GM10266 (cell line): ENCODE measurements around the gene ZNF141.

ENCODE experiments used
- DNase-seq: peaks from one replicate; pipeline ENCODE4 v3.0.0; 2012; ENCODE audit errors: extremely low spot score
- CTCF ChIP-seq: IDR thresholded peaks from 2 replicates; pipeline ENCODE4 v1.5.1; 2012; ENCODE audit warnings: mild to moderate bottlenecking, low read depth; ENCODE audit not compliant: control insufficient read depth, insufficient read depth; ENCODE audit errors: missing control alignments

Gene ZNF141

GRCh38 chr4:338759-339097 is 1.1 kb downstream of the ZNF141 start:
- DNase-seq: no peak
- no peak for TF ChIP-seq CTCF

- DNase-seq: no peak
These were observed 2.4 kb downstream of the ZNF141 start for GRCh38 chr4:340011-340410.

GRCh38 chr4:373062-373839 is 35.6 kb downstream of the ZNF141 start:
- DNase-seq: no peak
- no peak for TF ChIP-seq CTCF

More at GRCh38 chr4:340011-340410, 2.4 kb downstream of the ZNF141 start:
- TF ChIP-seq CTCF: no peak

DNA sequence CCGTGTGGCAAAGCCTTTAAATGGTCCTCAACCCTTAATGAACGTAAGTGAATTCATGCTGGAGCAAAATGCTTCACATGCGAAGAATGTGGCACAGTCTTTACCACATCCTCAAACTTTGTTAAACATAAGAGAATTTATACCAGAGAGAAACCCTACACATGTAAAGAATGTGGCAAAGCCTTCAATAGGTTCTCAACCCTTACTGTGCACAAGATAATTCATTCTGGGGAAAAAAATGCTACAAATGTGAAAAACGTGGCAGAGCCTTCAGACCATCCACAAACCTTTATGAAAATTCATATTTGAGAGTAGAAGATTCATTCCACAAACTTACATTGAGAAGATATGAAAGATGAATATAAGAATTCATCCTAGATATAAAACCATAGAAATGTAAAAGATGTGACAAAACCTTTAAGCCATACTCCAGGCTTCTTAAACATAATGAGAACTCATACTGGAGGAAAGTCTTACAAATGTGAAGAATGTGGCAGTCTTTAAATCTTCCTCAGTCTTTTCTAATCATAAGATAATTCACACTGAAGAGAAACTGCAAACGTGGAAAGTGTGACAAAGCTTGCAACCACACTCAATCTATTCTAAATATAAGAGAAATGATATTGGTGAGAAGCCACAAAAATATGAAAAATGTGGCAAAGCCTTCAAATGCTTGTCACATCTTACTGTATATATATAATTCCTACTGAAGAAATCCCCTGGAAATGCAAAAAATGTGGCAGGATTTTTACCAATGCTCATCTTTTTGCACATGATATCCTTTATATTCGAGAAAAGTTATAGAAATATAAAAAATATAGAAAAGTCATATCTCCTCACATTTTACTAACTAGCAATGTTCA is 36.9 kb downstream of the ZNF141 start:
- TF ChIP-seq CTCF: no peak
- DNase-seq: no peak

GRCh38 chr4:384311-385010 is 46.8 kb downstream of the ZNF141 start:
- TF ChIP-seq CTCF: no peak
- DNase-seq: no peak

DNA sequence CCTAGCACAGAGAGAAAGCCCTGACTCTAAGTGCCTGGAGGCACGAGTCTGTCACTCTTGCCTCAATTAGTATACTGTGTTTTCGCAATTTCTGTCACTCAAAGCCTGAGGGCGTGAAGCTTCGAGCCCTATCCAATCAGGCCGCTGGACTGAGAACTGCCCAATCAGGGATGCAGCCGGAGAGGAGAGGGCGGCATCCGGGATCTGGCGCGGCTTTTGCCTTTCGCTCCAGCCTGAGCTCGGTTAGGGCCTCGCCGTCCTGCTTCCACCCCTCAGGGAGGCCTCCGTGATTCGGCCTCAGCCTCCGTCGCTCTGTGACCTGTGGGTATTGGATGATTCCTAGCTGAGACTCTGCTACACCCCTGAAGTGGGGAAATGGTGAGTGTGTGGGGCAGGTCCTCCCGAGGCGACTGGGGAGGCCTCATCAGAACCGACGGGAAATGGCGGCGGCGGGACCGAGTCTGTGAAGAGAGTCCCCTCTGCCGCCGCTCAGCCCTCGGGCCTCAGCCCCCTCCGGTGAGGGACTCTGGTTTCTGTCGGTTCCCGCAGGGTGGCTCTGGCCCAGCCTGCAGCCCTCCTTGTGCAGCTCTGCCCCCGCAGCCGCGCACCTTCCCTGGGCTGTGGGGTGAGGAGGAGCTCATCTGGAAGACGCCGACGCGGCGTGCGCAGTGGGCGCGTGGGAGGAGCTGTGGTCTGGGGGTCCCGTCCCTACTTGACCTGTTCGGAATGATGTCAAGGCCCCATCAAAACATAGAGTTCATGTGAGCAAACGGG is 48.5 kb downstream of the ZNF141 start:
- TF ChIP-seq CTCF: no peak
- no peak for DNase-seq
